Measurements from ENCODE around the gene GLRA2. TPM values are rescaled to one million over a fixed set of nuclear protein-coding genes. Genes with fewer than 3 reads are reported as not detected.
"Not testable (repeated sequence)": the region's sequence is repeated elsewhere in the genome, so short reads cannot be mapped to it uniquely, and the experiment has no call there.

GLRA2 gene
- total RNA-seq, 3 donors from 2014 or later (not counting 1 experiment from before 2014, with no cell fraction given): not detected

- whole genome bisulfite sequencing (ENCODE audit: insufficient coverage): no CpG with 5 or more reads among the region's 1 CpG
- Histone ChIP-seq H3K4me1 (ENCODE audit: control insufficient read depth, insufficient read depth, low read length) (no peaks in the 10 kb centered on the region), H3K27ac (ENCODE audit: low read length) (no peak overlapping the region), H3K36me3 (ENCODE audit: control insufficient read depth, insufficient read depth, low read length) (no peaks in the 10 kb centered on the region), H3K4me3 (ENCODE audit: low read length) (no peak overlapping the region), H3K27me3 (ENCODE audit: control insufficient read depth, insufficient read depth, low read length) (no peaks in the 10 kb centered on the region), H3K9me3 (ENCODE audit: control insufficient read depth, insufficient read depth, low read length) (no peaks in the 10 kb centered on the region)
- ATAC-seq (no peak), DNase-seq (no peak)
- H3K4me1 Mint-ChIP-seq: no peaks in the 10 kb centered on the region
- no peaks in the 10 kb centered on the region for H3K27me3 Mint-ChIP-seq (ENCODE audit: low read depth in 2 of 2)
- no peak for TF ChIP-seq CTCF (IDR thresholded peaks at IDR 0.05)
- no peak overlapping the region for H3K4me3 Mint-ChIP-seq
- no peaks in the 10 kb centered on the region for H3K36me3 Mint-ChIP-seq
- H3K9me3 Mint-ChIP-seq: peaks cover 8 to 12% of the 10 kb centered on the region in 2 donors
- no peak overlapping the region for H3K27ac Mint-ChIP-seq
- intact Hi-C loops (cut with micrococcal nuclease): no loop called here
Measured at GRCh38 chrX:14676431-14676830, 147.1 kb downstream of the GLRA2 start.

- H3K27ac Mint-ChIP-seq; DNase-seq; H3K4me1 ChIP-seq (ENCODE audit: control insufficient read depth, insufficient read depth, low read length); H3K36me3 ChIP-seq (ENCODE audit: control insufficient read depth, insufficient read depth, low read length); H3K27me3 ChIP-seq (ENCODE audit: control insufficient read depth, insufficient read depth, low read length); H3K9me3 Mint-ChIP-seq; H3K4me3 ChIP-seq (ENCODE audit: low read length); H3K4me3 Mint-ChIP-seq; intact Hi-C loops (cut with micrococcal nuclease); H3K9me3 ChIP-seq (ENCODE audit: control insufficient read depth, insufficient read depth, low read length); H3K27ac ChIP-seq (ENCODE audit: low read length); H3K4me1 Mint-ChIP-seq; H3K36me3 Mint-ChIP-seq; H3K27me3 Mint-ChIP-seq (ENCODE audit: low read depth in 2 of 2); ATAC-seq: not testable (repeated sequence)
- WGBS (ENCODE audit: insufficient coverage): 91% methylated on average over 4 of the region's 10 CpGs
Measured at GRCh38 chrX:14688331-14688730, 159.0 kb downstream of the GLRA2 start.

GRCh38 chrX:14690553-14690952, 161.2 kb downstream of the GLRA2 start:
- H3K4me1 ChIP-seq (ENCODE audit: control insufficient read depth, insufficient read depth, low read length): no peaks in the 10 kb centered on the region
- intact Hi-C loops (cut with micrococcal nuclease): no loop called here
- H3K9me3 Mint-ChIP-seq: peaks cover 0 to 7% of the 10 kb centered on the region in 2 donors
- no peak overlapping the region for H3K4me3 Mint-ChIP-seq
- H3K9me3 ChIP-seq (ENCODE audit: control insufficient read depth, insufficient read depth, low read length): no peaks in the 10 kb centered on the region
- H3K27ac ChIP-seq (ENCODE audit: low read length): no peak overlapping the region
- ATAC-seq (no peak), DNase-seq (no peak)
- H3K27me3 Mint-ChIP-seq (ENCODE audit: low read depth in 2 of 2): no peaks in the 10 kb centered on the region
- H3K27ac Mint-ChIP-seq: no peak overlapping the region
- no peaks in the 10 kb centered on the region for H3K36me3 ChIP-seq (ENCODE audit: control insufficient read depth, insufficient read depth, low read length)
- no peaks in the 10 kb centered on the region for H3K36me3 Mint-ChIP-seq
- WGBS (ENCODE audit: insufficient coverage): 97% methylated on average over 7 of the region's 8 CpGs
- H3K4me1 Mint-ChIP-seq: no peaks in the 10 kb centered on the region
- TF ChIP-seq CTCF (IDR thresholded peaks at IDR 0.05): no peak
- no peak overlapping the region for H3K4me3 ChIP-seq (ENCODE audit: low read length)
- H3K27me3 ChIP-seq (ENCODE audit: control insufficient read depth, insufficient read depth, low read length): no peaks in the 10 kb centered on the region

- Histone ChIP-seq H3K36me3 (ENCODE audit: control insufficient read depth, insufficient read depth, low read length) (no peaks in the 10 kb centered on the region), H3K9me3 (ENCODE audit: control insufficient read depth, insufficient read depth, low read length) (no peaks in the 10 kb centered on the region), H3K27me3 (ENCODE audit: control insufficient read depth, insufficient read depth, low read length) (no peaks in the 10 kb centered on the region), H3K4me1 (ENCODE audit: control insufficient read depth, insufficient read depth, low read length) (no peaks in the 10 kb centered on the region), H3K4me3 (ENCODE audit: low read length) (no peak overlapping the region), H3K27ac (ENCODE audit: low read length) (no peak overlapping the region)
- no peak for ATAC-seq
- Mint-ChIP-seq H3K36me3 (no peaks in the 10 kb centered on the region), H3K27ac (no peak overlapping the region), H3K4me1 (no peaks in the 10 kb centered on the region), H3K9me3 (peaks cover 8 to 9% of the 10 kb centered on the region in 2 donors), H3K27me3 (ENCODE audit: low read depth in 2 of 2) (no peaks in the 10 kb centered on the region), H3K4me3 (no peak overlapping the region)
- TF ChIP-seq CTCF (IDR thresholded peaks at IDR 0.05): no peak
- intact Hi-C loops (cut with micrococcal nuclease): no loop called here
- 96% methylated on average over 2 of the region's 2 CpGs for WGBS (ENCODE audit: insufficient coverage)
- DNase-seq: no peak
Measured at GRCh38 chrX:14694611-14695010, 165.3 kb downstream of the GLRA2 start.
